ENCODE measurements around the gene COL27A1. TPM values are rescaled to one million over a fixed set of nuclear protein-coding genes. Genes with fewer than 3 reads are reported as not detected.

Gene COL27A1
- total and polyA plus RNA-seq, 2 experiments from 2014 or later: 10.5 to 18.0 TPM

DNA sequence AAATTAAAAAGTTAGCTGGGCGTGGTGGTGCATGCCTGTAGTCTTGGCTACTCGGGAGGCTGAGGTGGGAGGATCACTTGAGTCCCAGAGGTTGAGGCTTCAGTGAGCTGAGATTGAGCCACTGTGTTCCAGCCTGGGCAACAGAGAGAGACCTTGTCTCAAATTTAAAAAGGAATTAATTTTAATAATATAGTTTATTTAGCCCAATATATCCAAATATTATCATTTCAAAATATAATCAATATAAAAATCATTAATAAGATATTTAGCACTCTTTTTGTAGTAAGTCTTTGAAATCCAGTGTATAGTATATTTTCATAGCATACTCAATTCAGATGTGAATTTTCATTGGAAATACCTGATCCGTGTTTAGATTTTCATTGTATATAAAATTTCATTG is 124.4 kb downstream of the COL27A1 start (continued):
- TF ChIP-seq ZNF331 (CRISPR knock-in tag; IDR thresholded peaks at IDR 0.05; ENCODE audit: low read depth) (no peak), CTCF (conservative IDR thresholded peaks at IDR 0.05; ENCODE audit: low read depth in 2 of 2) (no peak), STAT1 (IDR thresholded peaks at IDR 0.05; ENCODE audit: unreplicated experiment) (no peak)

DNA sequence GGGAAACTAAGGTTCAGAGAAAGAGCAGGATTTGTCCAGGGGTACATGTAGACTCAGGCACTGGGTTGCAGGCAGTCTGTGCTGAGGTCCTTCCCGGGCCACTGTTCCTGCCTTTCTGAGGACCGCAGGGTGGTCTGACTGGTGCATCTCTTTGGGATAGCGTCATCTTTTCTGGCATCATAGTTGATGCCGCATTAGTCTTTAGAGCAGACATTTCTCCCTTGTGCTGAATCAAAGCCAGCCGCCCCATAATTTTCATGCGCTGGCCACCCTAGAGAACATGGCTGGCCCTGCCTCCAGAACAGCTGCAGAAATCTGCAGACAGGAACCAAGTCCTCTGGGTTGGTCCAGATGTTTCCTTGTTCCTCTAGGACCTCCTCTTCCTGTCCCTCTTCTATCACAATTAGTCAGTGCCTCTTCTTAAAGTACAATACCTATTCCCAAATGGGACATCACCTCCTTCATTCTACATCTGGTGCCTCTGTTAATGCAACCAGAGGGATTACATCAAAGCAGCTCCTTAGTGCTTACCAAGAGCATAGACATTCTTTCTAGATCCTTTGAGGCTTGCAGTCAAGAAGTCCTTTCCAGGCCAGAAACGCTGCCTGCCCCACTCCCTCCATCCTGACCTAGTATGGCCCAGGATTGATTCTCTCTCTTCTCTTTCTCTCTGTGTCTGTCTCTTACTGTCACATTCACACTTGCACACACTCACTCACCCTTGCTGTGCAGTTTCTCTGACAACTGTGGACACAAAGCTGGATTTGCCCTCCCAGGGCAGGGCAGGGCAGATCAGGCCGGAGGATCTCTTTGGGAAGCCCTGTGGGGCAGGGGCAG is 125.5 kb downstream of the COL27A1 start:
- no peak overlapping the region for H2AFZ ChIP-seq
- no peak overlapping the region for H3K27ac Mint-ChIP-seq
- no peak overlapping the region for H3K4me3 Mint-ChIP-seq
- TF ChIP-seq REST (IDR thresholded peaks at IDR 0.05; ENCODE audit: unreplicated experiment) (no peak), ZNF331 (CRISPR knock-in tag; IDR thresholded peaks at IDR 0.05; ENCODE audit: low read depth) (no peak), JUNB (IDR thresholded peaks at IDR 0.05; ENCODE audit: unreplicated experiment) (no peak), NANOG (IDR thresholded peaks at IDR 0.05; ENCODE audit: borderline replicate concordance) (no peak), STAT1 (IDR thresholded peaks at IDR 0.05; ENCODE audit: unreplicated experiment) (no peak), ETS1 (IDR thresholded peaks at IDR 0.05) (no peak)
- TF ChIP-seq, protein P1, sequence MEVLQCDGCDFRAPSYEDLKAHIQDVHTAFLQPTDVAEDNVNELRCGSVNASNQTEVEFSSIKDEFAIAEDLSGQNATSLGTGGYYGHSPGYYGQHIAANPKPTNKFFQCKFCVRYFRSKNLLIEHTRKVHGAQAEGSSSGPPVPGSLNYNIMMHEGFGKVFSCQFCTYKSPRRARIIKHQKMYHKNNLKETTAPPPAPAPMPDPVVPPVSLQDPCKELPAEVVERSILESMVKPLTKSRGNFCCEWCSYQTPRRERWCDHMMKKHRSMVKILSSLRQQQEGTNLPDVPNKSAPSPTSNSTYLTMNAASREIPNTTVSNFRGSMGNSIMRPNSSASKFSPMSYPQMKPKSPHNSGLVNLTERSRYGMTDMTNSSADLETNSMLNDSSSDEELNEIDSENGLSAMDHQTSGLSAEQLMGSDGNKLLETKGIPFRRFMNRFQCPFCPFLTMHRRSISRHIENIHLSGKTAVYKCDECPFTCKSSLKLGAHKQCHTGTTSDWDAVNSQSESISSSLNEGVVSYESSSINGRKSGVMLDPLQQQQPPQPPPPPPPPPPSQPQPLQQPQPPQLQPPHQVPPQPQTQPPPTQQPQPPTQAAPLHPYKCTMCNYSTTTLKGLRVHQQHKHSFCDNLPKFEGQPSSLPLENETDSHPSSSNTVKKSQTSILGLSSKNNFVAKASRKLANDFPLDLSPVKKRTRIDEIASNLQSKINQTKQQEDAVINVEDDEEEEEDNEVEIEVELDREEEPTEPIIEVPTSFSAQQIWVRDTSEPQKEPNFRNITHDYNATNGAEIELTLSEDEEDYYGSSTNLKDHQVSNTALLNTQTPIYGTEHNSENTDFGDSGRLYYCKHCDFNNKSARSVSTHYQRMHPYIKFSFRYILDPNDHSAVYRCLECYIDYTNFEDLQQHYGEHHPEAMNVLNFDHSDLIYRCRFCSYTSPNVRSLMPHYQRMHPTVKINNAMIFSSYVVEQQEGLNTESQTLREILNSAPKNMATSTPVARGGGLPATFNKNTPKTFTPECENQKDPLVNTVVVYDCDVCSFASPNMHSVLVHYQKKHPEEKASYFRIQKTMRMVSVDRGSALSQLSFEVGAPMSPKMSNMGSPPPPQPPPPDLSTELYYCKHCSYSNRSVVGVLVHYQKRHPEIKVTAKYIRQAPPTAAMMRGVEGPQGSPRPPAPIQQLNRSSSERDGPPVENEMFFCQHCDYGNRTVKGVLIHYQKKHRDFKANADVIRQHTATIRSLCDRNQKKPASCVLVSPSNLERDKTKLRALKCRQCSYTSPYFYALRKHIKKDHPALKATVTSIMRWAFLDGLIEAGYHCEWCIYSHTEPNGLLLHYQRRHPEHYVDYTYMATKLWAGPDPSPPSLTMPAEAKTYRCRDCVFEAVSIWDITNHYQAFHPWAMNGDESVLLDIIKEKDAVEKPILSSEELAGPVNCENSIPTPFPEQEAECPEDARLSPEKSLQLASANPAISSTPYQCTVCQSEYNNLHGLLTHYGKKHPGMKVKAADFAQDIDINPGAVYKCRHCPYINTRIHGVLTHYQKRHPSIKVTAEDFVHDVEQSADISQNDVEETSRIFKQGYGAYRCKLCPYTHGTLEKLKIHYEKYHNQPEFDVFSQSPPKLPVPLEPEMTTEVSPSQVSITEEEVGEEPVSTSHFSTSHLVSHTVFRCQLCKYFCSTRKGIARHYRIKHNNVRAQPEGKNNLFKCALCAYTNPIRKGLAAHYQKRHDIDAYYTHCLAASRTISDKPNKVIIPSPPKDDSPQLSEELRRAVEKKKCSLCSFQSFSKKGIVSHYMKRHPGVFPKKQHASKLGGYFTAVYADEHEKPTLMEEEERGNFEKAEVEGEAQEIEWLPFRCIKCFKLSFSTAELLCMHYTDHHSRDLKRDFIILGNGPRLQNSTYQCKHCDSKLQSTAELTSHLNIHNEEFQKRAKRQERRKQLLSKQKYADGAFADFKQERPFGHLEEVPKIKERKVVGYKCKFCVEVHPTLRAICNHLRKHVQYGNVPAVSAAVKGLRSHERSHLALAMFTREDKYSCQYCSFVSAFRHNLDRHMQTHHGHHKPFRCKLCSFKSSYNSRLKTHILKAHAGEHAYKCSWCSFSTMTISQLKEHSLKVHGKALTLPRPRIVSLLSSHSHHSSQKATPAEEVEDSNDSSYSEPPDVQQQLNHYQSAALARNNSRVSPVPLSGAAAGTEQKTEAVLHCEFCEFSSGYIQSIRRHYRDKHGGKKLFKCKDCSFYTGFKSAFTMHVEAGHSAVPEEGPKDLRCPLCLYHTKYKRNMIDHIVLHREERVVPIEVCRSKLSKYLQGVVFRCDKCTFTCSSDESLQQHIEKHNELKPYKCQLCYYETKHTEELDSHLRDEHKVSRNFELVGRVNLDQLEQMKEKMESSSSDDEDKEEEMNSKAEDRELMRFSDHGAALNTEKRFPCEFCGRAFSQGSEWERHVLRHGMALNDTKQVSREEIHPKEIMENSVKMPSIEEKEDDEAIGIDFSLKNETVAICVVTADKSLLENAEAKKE (CRISPR knock-in tag; IDR thresholded peaks at IDR 0.05): no peak

More for the DNA sequence above, 125.5 kb downstream of the COL27A1 start:
- H3K27me3 Mint-ChIP-seq (ENCODE audit: insufficient read depth, low read depth, poor library complexity): peaks cover 4% of the 10 kb centered on the region
- H3K27me3 ChIP-seq (ENCODE audit: insufficient read depth): no peaks in the 10 kb centered on the region
- no peaks in the 10 kb centered on the region; the same call in 1 of the 2 replicates for H4K20me1 ChIP-seq (replicated peaks; ENCODE audit: insufficient read depth)
- ATAC-seq: no peak
- H3K27ac ChIP-seq (ENCODE audit: low read depth): no peak overlapping the region
- no peaks in the 10 kb centered on the region for H3K9me2 ChIP-seq (ENCODE audit: insufficient read depth)
- H3F3A ChIP-seq (replicated peaks; ENCODE audit: low read depth): no peaks in the 10 kb centered on the region
- H3K79me2 ChIP-seq (replicated peaks; ENCODE audit: insufficient read depth): no peaks in the 10 kb centered on the region
- H3K4me1 Mint-ChIP-seq: peaks cover 5% of the 10 kb centered on the region; the same call in 2 of the 3 replicates
- H3K4me1 ChIP-seq (ENCODE audit: insufficient read depth): no peaks in the 10 kb centered on the region
- peaks cover 3% of the 10 kb centered on the region; the same call in 1 of the 3 replicates for H3K36me3 Mint-ChIP-seq (ENCODE audit: low read depth)
- H3K36me3 ChIP-seq (ENCODE audit: insufficient read depth): no peaks in the 10 kb centered on the region
- DNase-seq (ENCODE audit: low spot score): no peak
- H3K4me3 ChIP-seq: no peak overlapping the region
- H3K9me3 Mint-ChIP-seq: no peaks in the 10 kb centered on the region; the same call in 2 of the 3 replicates
- no peak overlapping the region for H3K4me2 ChIP-seq

All from GM23338 (cell line).